HG03139 (cell line): ENCODE data around the gene PRR35.

Experiments used
- ATAC-seq: cut with Tn5 transposase; IDR thresholded peaks from one replicate; pipeline ENCODE4 v1.9.1; 2021; ENCODE audit not compliant: unreplicated experiment

PRR35 gene

DNA sequence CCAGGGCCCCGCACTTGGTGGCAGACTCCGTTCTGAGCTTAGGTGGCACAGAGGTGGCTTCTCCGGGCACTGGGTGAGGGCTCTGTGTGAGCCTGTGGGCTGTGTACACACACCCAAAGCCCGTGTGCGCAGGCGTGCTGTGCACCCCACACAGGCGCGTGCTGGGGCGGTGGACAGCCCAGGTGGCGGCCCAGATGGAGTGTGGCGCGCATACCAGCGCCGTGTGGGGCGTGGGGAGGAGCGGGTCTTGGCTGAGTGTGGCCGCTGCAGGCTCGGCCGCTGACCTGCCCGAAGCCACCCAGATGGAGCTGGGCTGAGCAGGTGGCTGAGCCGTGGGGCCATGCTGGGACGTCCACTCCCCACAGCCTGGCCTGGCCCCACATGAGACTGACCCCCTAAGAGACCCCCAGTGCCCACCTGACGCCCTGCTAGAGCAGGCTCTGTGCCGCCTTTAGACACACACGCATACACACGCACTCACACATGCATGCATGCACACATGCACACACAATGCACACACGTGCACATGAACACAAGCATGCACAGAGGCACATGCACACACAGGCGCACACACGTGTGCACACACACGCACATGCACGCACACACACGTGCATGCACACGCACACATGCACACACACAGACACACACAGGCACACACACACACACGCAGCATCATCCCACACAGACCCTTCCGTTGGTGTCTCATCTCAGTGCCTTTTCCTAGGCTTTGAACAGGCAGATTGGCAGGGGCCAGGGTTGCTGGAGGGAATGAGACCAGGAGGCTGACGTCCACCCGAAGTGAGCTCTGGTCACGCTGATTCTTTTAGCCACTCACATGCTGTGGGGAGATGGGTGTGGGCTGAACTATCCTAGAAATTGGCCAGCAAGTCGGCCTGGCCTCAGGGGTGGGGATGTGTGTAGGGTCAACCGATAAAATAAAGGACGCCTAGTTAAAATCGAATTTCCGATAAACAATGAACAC lies 2.1 kb downstream of the PRR35 start:
- ATAC-seq = no peak

DNA sequence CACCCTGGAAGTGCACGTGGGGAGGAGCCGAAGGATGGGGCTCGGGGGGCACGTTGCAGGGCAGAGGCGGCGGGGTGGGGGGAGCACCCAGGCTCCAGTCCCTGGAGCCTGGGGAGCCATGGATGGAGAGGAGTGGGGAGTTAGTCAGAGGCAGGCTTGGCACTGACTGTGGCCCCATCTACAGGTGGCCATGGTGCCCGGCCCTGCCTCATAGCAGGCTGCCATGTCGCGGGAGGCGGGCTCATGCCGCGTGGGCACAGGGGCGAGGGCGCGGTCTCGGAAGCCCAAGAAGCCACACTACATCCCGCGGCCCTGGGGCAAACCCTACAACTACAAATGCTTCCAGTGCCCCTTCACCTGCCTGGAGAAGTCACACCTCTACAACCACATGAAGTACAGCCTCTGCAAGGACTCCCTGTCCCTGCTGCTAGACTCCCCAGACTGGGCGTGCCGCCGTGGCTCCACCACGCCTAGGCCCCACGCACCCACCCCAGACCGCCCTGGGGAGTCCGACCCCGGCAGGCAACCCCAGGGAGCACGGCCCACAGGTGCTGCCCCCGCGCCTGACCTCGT lies 3.0 kb downstream of the PRR35 start:
- ATAC-seq = no peak

DNA sequence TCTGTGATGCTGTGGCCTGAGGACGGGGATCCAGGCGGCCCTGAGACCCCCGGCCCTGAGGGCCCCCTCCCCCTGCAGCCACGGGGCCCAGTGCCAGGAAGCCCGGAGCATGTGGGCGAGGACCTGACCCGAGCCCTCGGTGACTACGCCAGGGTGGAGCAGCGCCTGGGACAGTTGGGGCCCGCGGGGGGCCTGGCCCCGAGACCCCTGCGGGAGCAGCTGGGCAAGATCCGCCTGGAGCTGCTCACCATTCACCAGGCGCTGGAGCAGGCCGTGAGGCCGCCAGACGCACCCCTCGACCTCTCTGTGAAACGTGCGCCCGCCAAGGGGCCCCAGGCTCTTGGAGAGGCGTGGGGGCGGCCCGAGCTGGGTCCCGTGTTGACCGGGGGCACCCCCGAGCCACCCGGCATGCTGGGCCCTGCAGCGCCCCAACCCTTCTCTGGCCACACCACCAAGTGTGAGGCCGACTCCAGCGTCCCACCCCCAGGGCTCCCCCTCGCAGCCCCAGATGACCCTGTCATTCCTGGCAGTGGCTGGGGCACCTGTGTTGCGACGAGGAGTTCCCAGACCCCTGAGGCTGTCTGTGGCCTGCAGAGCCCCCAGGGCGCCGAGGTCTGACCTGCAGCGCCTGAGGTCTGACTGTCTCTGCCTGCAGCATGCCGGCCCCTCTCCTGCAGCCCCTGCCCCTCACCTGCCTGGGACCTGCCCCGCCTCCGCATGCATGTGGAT lies 4.7 kb downstream of the PRR35 start:
- ATAC-seq = no peak

DNA sequence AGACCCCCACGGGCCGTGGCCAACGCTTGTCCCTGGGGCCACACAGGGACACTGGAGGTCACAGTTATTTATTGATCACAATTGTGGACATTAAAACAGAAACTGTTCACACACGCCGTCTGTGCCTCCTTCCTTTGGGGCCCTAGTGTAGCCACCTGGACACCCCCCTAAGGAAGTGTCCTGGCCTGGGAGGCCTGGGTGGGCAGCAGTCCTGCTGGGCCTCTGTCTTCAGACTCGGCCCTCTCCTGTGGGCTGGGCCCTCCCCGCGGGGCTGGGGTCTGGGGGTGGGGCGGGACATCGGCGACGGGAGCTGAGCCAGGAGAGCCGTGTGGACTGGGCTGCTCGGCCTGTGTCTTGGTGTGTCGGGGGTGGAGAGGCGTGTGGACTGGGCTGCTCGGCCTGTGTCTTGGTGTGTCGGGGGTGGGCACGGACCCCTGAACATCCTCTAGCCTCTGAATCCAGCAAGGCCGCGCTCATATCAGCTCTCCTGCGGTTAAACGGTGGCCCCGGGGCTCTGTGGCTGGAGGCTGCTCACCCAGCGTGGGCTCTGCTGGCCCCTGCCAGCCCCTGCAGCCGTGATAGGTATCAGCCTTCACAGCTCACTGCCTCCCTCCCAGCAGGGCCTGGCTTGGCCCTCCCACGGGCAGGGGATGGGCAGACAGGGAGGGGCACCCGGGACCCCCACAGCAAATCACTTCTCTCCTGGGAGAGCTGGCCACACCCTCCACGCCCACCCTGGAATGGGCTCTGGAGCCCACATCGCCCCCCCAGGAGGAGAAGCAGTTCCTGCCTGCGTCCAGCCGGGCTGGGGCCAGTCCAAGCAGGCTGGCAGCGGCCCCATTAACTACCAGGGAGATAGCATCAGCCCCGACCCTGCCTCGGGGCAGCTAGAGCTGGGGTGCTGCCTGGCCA lies 5.5 kb downstream of the PRR35 start:
- ATAC-seq = no peak

DNA sequence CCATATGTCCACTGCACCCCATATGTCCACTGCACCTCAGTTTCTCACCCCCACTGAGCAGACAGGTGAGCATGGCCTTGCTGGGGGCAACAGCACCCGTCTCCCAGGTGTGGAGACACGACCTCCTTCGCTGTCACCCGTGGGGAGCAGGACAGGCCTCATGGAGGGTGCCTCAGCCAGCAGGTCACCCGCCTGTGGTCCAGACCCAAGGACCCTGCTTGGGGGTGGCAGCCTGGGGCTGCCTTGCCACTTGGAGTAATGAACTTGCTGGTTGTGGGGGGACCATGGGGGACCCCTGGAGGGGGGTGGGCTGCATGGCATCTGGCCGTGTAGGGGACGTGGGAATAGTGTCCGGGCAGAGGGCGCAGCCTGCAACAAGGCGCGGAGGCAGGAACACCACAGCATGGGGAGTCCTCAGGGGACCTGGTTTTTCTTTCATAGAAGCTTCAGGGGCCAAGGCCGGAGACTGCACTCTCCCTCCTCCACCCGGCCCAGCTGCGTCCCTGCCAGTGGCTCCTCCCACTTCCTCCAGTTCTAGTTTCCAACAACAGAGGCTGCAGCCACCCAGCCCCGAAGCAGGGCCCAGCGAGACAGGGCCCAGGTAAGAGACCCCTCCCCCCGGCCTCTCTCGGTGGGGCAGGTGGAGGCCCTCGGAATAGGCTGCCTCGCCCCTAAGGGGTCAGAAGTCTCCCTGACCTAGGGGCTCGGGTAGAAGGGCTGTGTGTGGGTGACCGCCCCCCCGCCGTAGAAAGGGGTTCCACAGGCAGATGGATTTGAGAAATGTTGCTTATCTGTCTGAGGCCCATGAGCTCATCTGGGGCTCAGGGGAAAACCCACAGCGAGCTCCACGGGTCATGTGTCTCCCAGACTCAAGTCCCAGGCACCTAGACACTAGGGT lies 6.5 kb downstream of the PRR35 start, which contains the start of gene NHLRC4:
NHLRC4 (plus strand) TSS at position 531 of the 898 bp plus-strand sequence. CDS start 1,043 bp downstream, outside the sequence.
- ATAC-seq = peak; percentile 42

DNA sequence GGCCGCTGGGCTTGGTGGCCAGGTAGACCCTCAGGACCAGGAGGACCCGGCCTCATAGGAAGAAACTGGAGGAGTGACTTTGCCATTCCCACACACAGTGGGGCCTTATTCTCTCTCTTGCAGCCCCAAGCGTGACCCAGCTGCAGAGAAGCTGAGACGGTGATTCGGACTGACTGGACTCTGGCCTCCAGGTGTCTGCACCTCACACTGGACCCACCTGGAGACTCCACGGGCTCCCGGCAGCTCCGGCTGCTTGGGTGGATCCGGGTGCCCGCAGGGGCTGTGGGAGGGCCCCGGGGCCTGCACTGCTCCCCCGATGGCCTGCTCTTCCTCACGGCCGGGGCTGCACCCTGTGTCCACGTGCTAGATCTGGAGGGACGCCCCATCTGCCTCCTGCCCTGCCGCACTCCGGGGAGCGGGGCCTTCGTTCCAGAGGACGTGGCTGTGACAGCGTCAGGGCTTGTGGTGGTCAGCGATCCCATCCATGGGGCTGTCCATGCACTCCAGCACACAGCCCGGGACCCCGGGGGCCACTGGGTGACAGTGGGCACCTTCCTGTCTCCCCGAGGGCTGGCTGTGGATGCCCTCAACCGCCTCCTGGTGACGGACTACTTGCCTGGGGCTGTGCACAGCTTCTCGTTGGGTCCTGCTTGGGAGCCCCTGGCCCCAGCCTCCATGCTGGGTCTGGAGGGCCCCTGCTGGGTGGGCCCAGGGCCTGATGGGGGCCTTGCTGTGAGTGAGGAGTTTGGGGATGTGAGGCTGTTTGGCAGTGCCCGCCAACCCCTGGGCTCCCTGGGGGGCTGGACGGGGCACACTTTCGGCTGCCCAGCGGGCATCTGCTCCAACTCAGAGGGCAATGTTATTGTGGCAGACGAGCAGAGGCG lies 7.4 kb downstream of the PRR35 start:
- no peak for ATAC-seq

DNA sequence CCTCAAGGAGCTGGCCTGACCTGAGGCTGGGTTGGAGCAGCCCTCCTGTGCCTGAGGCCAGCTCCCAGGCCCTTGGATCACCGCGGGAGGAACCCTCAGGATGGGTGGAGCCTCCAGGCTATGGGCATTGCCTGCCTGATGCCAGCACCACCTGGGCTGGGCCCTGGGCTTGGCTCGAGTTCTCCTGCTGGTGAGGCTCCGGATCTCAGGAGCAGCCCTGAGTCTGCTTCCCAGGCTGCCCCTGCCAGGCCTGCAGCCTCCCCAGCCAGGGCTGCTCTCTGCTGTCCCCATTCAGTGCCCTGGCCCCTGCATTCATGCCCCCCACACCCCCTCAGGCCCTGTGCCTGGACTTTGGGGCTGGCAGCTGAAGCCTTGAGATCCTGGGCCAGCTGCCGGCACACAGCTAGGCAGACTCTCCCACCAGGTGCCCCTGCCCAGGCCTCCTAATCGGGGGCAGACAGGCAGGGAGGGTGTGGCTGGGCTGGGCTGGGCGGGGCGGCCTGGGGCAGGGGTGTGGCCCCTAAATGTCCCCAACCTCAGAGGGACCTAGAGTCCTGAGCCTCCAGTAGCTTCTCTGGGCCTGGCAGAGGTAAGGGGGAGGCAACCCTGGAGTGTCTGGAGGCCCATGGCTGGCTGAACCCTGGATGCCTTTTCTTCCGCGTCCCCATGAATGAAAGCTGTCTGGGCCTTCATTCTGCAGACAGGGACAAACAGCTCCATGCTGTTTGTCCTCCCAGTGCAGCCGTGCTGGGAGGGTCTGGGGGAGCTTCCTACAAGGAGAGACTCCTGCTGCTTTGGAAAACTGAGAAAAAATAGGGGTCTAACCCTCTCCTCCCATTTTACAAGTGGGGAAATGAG lies 8.4 kb downstream of the PRR35 start:
- ATAC-seq = no peak

DNA sequence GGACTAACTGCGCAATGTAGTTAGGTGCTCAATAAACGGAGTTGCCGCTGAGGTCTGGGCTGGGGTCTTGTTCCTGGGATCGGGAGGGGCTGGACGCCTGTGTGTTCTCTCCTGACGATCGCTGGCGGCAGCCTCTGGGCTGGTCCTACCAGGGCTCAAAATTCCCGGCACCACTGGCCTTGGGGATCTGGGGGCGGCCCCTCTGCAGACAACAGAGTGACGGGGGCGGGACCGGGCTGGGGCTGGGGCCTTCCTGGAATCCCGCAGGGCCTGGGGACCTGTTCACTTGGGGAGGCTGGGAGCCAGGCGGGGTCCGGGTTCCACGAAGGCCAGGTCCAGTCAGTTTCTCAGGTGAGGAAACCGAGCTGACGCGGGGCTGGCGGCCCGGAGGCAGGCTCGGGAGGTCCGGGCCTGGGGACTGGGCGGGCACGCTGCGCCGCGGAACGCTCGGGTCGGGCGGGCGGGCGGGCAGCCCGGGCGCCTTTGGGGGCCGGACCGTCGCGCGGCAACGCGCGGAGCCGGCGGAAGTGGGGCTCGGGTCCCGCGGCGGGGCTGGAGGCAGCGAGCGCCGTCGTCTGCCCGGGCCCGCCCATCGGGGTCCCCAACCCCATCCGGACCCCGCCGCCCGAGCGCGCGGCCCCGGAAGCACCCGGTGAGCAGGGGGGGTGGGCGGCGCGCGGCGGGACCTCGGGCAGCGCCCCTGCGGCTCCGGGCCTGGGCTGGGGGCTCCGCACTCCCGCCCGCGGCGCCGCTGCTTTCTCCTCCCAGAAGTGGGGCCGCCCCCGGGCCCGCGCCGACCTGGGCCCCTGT lies 9.5 kb downstream of the PRR35 start, which contains the start of gene PIGQ:
PIGQ (plus strand) TSS at position 524 of the 810 bp plus-strand sequence. CDS start 4,107 bp downstream, outside the sequence.
- ATAC-seq = peak; percentile 43

DNA sequence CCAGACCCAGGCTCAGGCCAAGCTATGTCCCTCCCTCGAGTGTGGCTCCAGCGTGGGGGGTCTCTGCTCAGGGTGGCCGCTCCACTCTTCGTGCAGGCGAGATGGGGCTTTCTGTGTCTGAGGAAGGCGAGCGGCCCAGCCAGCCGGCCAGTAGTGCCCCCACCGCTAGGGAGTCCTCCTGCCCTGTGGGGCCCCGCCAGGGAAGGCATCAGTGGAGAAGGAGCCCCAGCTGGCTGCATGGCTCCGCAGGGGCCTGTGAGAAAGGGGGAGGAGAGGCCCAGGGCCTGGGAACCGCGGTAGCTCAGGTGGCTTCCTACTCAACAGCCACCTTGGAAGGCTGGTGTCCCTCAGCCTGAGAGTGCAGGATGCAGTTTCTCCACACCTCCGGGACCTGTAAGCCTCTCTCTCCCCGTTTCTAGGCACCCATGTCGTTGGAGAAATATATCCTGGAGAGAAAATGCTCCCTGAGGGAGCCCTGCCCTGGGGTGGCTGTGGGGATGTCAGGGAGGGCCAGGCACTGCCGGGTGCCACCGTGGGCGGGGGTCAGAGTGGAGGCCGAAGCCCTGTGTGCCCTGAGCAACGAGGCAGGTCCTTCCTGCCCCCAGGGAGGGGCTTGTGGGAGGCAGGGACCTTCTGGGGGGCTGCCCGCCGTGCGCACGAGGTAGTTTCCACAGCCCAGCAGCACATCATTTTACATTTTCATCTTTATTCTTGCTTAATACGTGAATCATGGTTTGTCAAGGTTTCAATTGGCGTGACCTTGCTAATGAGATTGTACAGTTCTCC lies 12.9 kb downstream of the PRR35 start:
- ATAC-seq = no peak

DNA sequence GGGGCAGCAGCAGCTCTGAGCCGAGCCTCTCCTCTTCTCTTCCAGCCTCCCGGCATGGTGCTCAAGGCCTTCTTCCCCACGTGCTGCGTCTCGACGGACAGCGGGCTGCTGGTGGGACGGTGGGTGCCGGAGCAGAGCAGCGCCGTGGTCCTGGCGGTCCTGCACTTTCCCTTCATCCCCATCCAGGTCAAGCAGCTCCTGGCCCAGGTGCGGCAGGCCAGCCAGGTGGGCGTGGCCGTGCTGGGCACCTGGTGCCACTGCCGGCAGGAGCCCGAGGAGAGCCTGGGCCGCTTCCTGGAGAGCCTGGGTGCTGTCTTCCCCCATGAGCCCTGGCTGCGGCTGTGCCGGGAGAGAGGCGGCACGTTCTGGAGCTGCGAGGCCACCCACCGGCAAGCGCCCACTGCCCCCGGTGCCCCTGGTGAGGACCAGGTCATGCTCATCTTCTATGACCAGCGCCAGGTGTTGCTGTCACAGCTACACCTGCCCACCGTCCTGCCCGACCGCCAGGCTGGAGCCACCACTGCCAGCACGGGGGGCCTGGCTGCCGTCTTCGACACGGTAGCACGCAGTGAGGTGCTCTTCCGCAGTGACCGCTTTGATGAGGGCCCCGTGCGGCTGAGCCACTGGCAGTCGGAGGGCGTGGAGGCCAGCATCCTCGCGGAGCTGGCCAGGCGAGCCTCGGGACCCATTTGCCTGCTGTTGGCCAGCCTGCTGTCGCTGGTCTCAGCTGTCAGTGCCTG lies 14.0 kb downstream of the PRR35 start:
- no peak for ATAC-seq

DNA sequence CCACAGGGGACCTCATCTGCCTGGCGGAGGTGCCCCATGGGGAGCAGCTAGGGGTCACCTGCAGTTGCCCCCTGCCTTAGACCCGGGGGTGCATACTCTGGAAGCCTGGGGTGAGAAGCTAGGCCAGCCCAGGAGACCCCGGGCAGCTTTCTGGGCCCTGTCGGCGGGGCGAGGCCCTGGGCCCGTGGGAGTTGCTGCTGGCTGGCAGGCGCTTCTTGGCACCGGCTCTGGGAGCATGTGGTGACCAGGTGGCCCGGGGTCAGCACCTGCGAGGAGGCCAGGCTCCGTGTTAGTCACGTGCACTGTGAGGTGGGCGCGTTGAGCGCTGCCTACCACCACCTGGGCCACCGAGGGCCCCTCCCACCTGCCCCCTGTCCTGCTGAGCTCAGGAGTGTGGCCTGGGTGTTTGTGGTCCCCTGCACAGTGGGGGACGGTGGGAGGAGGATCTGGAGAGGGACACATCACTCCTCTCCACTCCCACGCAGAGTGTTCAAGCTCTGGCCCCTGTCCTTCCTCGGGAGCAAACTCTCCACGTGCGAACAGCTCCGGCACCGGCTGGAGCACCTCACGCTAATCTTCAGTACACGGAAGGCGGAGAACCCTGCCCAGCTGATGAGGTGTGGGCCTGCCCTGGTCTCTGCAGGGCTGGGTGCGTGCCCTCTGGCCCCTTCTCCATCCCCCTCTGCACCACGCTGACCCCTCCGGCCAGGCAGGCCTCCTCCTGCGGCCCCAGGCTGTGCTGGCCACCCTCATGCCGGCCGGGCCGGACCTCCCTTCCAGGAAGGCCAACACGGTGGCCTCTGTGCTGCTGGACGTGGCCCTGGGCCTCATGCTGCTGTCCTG lies 15.4 kb downstream of the PRR35 start:
- no peak for ATAC-seq

DNA sequence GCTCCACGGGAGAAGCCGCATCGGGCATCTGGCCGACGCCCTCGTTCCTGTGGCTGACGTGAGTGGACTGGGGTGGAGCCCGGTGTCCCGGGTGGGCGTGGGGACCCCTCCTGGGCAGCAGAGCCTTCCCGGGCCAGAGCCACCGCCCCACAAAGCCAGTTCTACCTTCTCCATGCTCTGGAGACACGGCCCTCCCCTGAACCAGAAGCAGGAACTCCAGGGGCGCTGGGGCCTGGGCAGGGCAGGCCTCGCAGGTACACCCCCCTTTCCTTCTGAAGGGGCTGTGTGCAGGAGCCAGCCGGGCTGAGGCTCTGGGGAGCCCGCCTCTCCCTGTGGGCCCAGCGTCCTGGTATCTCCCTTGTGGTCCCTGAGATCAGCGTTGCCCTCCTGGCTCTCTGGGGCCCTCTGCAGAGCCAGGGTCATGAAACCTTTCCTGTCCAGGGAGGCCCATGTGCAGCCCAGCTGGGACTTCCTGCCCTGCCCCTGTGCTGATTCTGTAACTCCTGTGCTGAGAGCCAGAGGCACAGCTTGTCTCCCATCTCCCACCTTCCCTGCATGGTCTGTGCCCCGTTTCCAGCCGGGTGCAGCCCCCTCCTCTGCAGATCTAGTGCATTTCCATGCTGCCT lies 16.1 kb downstream of the PRR35 start:
- no peak for ATAC-seq

DNA sequence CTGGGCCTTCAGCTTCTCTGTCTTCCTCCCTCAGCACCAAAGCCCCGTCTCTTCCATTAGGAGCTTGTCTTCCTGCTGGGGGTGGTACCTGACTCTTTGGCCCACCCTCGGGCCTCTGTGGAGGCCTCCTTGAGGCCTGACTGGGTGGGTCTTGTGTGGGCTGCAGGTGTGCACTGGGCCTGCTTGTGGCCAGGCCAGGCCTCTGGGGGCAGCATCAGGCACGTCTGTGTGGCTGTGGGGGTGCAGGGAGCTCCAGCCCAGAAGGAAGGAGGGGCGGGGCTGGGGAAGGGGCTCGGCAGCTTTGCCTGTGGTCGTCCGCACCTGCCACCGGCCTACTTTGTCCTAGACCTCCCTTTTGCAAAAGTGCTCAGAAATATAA lies 16.6 kb downstream of the PRR35 start:
- no peak for ATAC-seq

DNA sequence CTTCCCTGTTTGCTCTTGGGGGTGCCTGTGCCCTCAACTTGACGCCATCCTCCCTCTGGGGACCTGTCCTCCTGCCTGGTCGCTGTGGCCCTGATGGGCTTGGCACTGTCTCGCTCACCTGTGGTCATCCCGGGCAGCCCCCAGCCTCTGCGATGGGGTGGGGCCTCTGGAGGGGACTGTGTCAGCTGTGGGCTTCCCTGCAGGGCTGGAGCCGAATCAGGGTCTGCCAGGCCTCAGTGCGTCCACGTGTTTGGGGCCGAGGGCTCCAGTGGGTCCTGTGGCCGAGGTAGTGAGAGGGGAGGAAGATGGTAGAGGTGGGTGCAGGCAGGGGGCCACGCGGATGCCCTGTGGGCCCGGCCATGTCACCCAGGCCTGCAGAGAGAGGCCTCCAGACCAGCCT lies 17.6 kb downstream of the PRR35 start:
- no peak for ATAC-seq
